Esophagus mucosa (tissue), 1 donor: ENCODE data around the gene ZNF699. TPM values are rescaled to one million over a fixed set of nuclear protein-coding genes. Genes with fewer than 3 reads are reported as not detected.
A peak's percentile ranks its signal among the peaks of the same experiment; 100 is the strongest.
"Not testable (repeated sequence)": the region's sequence is repeated elsewhere in the genome, so short reads cannot be mapped to it uniquely, and the experiment has no call there.

Experiments
- ATAC-seq: fragments of 200-7000 bp; cut with Tn5 transposase; one replicate; pipeline ENCODE4 v1.9.1; 2020
- total RNA-seq: library from RNA; stranded (reverse); gene quantifications from one replicate; pipeline ENCODE4 v1.2.4, GENCODE V29; 2023
- donor health status: DM: yes; HTN: yes; CAD: no.

ZNF699 gene
- 3.5 TPM for total RNA-seq

- peak; percentile 98 for ATAC-seq
Observed at GRCh38 chr19:9309139-9309973, at the start of gene ZNF699. Gene ZNF699 (minus strand): TSS chr19:9309838. CDS start chr19:9305119, 4,719 bp downstream.

- ATAC-seq = no peak
Observed at GRCh38 chr19:9354651-9355050, 45.0 kb upstream of the ZNF699 start.

GRCh38 chr19:9353011-9353410 lies 43.4 kb upstream of the ZNF699 start:
- ATAC-seq = no peak

- no peak for ATAC-seq
Observed at GRCh38 chr19:9352505-9352904, 42.9 kb upstream of the ZNF699 start.

GRCh38 chr19:9348671-9349070 lies 39.0 kb upstream of the ZNF699 start:
- ATAC-seq = no peak

- ATAC-seq = no peak
Observed at GRCh38 chr19:9348253-9348652, 38.6 kb upstream of the ZNF699 start.

GRCh38 chr19:9345005-9345404 lies 35.4 kb upstream of the ZNF699 start:
- no peak for ATAC-seq

GRCh38 chr19:9342610-9343304 lies 33.1 kb upstream of the ZNF699 start:
- no peak for ATAC-seq

GRCh38 chr19:9329999-9330398 lies 20.4 kb upstream of the ZNF699 start:
- no peak for ATAC-seq

- ATAC-seq = no peak
Observed at GRCh38 chr19:9324584-9324962, 14.9 kb upstream of the ZNF699 start.

GRCh38 chr19:9323919-9324583 lies 14.4 kb upstream of the ZNF699 start, which contains the start of gene ZNF559:
Gene ZNF559 (plus strand): TSS chr19:9324179. CDS start chr19:9338550, 14,371 bp downstream.
- peak; percentile 99 for ATAC-seq

GRCh38 chr19:9323557-9323918 lies 13.9 kb upstream of the ZNF699 start:
- peak; percentile 71 for ATAC-seq

GRCh38 chr19:9322201-9322600 lies 12.6 kb upstream of the ZNF699 start:
- not testable (repeated sequence) for ATAC-seq

- ATAC-seq = not testable (repeated sequence)
Observed at GRCh38 chr19:9321756-9322155, 12.1 kb upstream of the ZNF699 start.

GRCh38 chr19:9321338-9321737 lies 11.7 kb upstream of the ZNF699 start:
- no peak for ATAC-seq

GRCh38 chr19:9313756-9314155 lies 4.1 kb upstream of the ZNF699 start:
- no peak for ATAC-seq

GRCh38 chr19:9309974-9310446 lies 372 bp upstream of the ZNF699 start:
- peak; percentile 89 for ATAC-seq

- ATAC-seq = no peak
Observed at GRCh38 chr19:9308091-9308770, 1.4 kb downstream of the ZNF699 start.

GRCh38 chr19:9306443-9306842 lies 3.2 kb downstream of the ZNF699 start:
- no peak for ATAC-seq

GRCh38 chr19:9296336-9296735 lies 13.3 kb downstream of the ZNF699 start:
- no peak for ATAC-seq

- ATAC-seq = no peak
Observed at GRCh38 chr19:9295411-9295849, 14.2 kb downstream of the ZNF699 start.

GRCh38 chr19:9289231-9289884 lies 20.3 kb downstream of the ZNF699 start:
- no peak for ATAC-seq
